Duodenal mucosa (tissue), 2 donors: ENCODE data around the gene JRKL.

ENCODE experiments used
- H3K27ac ChIP-seq: one replicate; pipeline ENCODE4 v1.7.0; 2013; ENCODE audit warnings: low read depth, low read length
- H3K27me3 ChIP-seq, 2 donors: one replicate each; pipeline ENCODE4 v1.7.0; 2013; ENCODE audit warnings: low read length in 2 of 2, control low read depth in 1 of 2; ENCODE audit not compliant: insufficient read depth in 2 of 2, control insufficient read depth in 1 of 2
- H3K36me3 ChIP-seq, 2 donors: one replicate each; pipeline ENCODE4 v1.7.0; 2013; ENCODE audit warnings: low read length in 2 of 2, control low read depth in 1 of 2; ENCODE audit not compliant: insufficient read depth in 2 of 2, control insufficient read depth in 1 of 2
- H3K4me1 ChIP-seq, 2 donors: one replicate each; pipeline ENCODE4 v1.7.0; 2013; ENCODE audit warnings: low read length in 2 of 2, control low read depth in 1 of 2; ENCODE audit not compliant: insufficient read depth in 2 of 2, control insufficient read depth in 1 of 2
- H3K4me3 ChIP-seq, 2 donors: one replicate each; pipeline ENCODE4 v1.7.0; 2013; ENCODE audit warnings: low read length in 2 of 2, low read depth in 1 of 2
- H3K9ac ChIP-seq, 2 donors: one replicate each; pipeline ENCODE4 v1.7.0; 2013; ENCODE audit warnings: low read length in 2 of 2, low read depth in 1 of 2
- H3K9me3 ChIP-seq, 2 donors: one replicate each; pipeline ENCODE4 v1.7.0; 2013; ENCODE audit warnings: low read length in 2 of 2, control low read depth in 1 of 2; ENCODE audit not compliant: control insufficient read depth in 1 of 2

JRKL gene

GRCh38 chr11:96365493-96365892, 24.3 kb upstream of the JRKL start:
- Histone ChIP-seq H3K4me1 (no peaks in the 10 kb centered on the region), H3K9ac (no peak overlapping the region), H3K27ac (no peak overlapping the region), H3K27me3 (no peaks in the 10 kb centered on the region), H3K4me3 (no peak overlapping the region), H3K9me3 (peaks cover 0 to 2% of the 10 kb centered on the region in 2 donors), H3K36me3 (peaks cover 0 to 9% of the 10 kb centered on the region in 2 donors)

- Histone ChIP-seq H3K9me3 (peaks cover 0 to 2% of the 10 kb centered on the region in 2 donors), H3K9ac (no peak overlapping the region), H3K36me3 (peaks cover 0 to 9% of the 10 kb centered on the region in 2 donors), H3K4me1 (no peaks in the 10 kb centered on the region), H3K27ac (no peak overlapping the region), H3K4me3 (no peak overlapping the region), H3K27me3 (no peaks in the 10 kb centered on the region)
These were observed 23.8 kb upstream of the JRKL start for GRCh38 chr11:96366024-96366423.

- H3K27me3 ChIP-seq = no peaks in the 10 kb centered on the region
- H3K27ac ChIP-seq = no peak overlapping the region
- H3K4me1 ChIP-seq = no peaks in the 10 kb centered on the region
- H3K4me3 ChIP-seq = no peak overlapping the region
- H3K36me3 ChIP-seq = peaks cover 3 to 9% of the 10 kb centered on the region in 2 donors
- peaks cover 0 to 2% of the 10 kb centered on the region in 2 donors for H3K9me3 ChIP-seq
- H3K9ac ChIP-seq = no peak overlapping the region
These were observed 22.5 kb upstream of the JRKL start for GRCh38 chr11:96367342-96367741.

GRCh38 chr11:96373826-96374225, 16.0 kb upstream of the JRKL start:
- Histone ChIP-seq H3K9ac (no peak overlapping the region), H3K27ac (no peak overlapping the region), H3K9me3 (peaks cover 0 to 1% of the 10 kb centered on the region in 2 donors), H3K27me3 (no peaks in the 10 kb centered on the region), H3K36me3 (peaks cover 0 to 7% of the 10 kb centered on the region in 2 donors), H3K4me3 (no peak overlapping the region), H3K4me1 (no peaks in the 10 kb centered on the region)

- H3K36me3 ChIP-seq = peaks cover 7 to 11% of the 10 kb centered on the region in 2 donors
- no peaks in the 10 kb centered on the region for H3K4me1 ChIP-seq
- H3K9me3 ChIP-seq = no peaks in the 10 kb centered on the region
- H3K9ac ChIP-seq = no peak overlapping the region
- no peak overlapping the region for H3K27ac ChIP-seq
- H3K4me3 ChIP-seq = no peak overlapping the region
- no peaks in the 10 kb centered on the region for H3K27me3 ChIP-seq
These were observed 13.0 kb upstream of the JRKL start for GRCh38 chr11:96376796-96377195.

- no peaks in the 10 kb centered on the region for H3K9me3 ChIP-seq
- H3K4me1 ChIP-seq = peaks cover 6 to 10% of the 10 kb centered on the region in 2 donors
- no peak overlapping the region for H3K4me3 ChIP-seq
- no peak overlapping the region for H3K9ac ChIP-seq
- H3K27ac ChIP-seq = no peak overlapping the region
- H3K27me3 ChIP-seq = no peaks in the 10 kb centered on the region
- H3K36me3 ChIP-seq = peaks cover 0 to 19% of the 10 kb centered on the region in 2 donors
These were observed 5.7 kb upstream of the JRKL start for GRCh38 chr11:96384156-96384555.

GRCh38 chr11:96385187-96385586, 4.6 kb upstream of the JRKL start:
- H3K9me3 ChIP-seq = no peaks in the 10 kb centered on the region
- H3K36me3 ChIP-seq = peaks cover 0 to 19% of the 10 kb centered on the region in 2 donors
- H3K27ac ChIP-seq = no peak overlapping the region
- no peak overlapping the region for H3K9ac ChIP-seq
- H3K4me3 ChIP-seq = no peak overlapping the region
- no peaks in the 10 kb centered on the region for H3K27me3 ChIP-seq
- peaks cover 6 to 10% of the 10 kb centered on the region in 2 donors for H3K4me1 ChIP-seq

GRCh38 chr11:96388891-96389719, 708 bp upstream of the JRKL start:
- Histone ChIP-seq H3K4me3 (peak overlapping the region; percentile 84 to 88), H3K4me1 (peaks cover 14 to 19% of the 10 kb centered on the region in 2 donors), H3K27me3 (no peaks in the 10 kb centered on the region), H3K9me3 (no peaks in the 10 kb centered on the region), H3K36me3 (peaks cover 0 to 3% of the 10 kb centered on the region in 2 donors), H3K9ac (peak overlapping the region; percentile 80 to 83), H3K27ac (peak overlapping the region; percentile 37)

GRCh38 chr11:96390488-96390792, 627 bp downstream of the JRKL start:
- H3K4me1 ChIP-seq = peaks cover 14 to 19% of the 10 kb centered on the region in 2 donors
- H3K9ac ChIP-seq = peak overlapping the region; percentile 76 to 80
- H3K4me3 ChIP-seq = peak overlapping the region; percentile 84 to 88
- H3K27me3 ChIP-seq = no peaks in the 10 kb centered on the region
- peak overlapping the region; percentile 85 for H3K27ac ChIP-seq
- no peaks in the 10 kb centered on the region for H3K9me3 ChIP-seq
- no peaks in the 10 kb centered on the region for H3K36me3 ChIP-seq

GRCh38 chr11:96391698-96392307, 2.0 kb downstream of the JRKL start:
- Histone ChIP-seq H3K36me3 (no peaks in the 10 kb centered on the region), H3K4me3 (no peak overlapping the region), H3K9me3 (no peaks in the 10 kb centered on the region), H3K27ac (no peak overlapping the region), H3K9ac (no peak overlapping the region), H3K27me3 (no peaks in the 10 kb centered on the region), H3K4me1 (peaks cover 14 to 19% of the 10 kb centered on the region in 2 donors)
